Esophagus squamous epithelium (tissue), 4 donors: ENCODE data around the gene USP10.

Source experiments
- POLR2A ChIP-seq, 4 donors: fragments of 450-650 bp; IDR thresholded peaks; one replicate each; pipeline ENCODE4 v1.6.1; 2017; ENCODE audit warnings: antibody characterized with exemption in 4 of 4, mild to moderate bottlenecking in 4 of 4, moderate library complexity in 3 of 4
- TF ChIP-seq, protein P1 (sequence below), 6 experiments: fragments of 450-650 bp in 4 of 6; fragments of 200-600 bp in 2 of 6; sonication (generic) in 2 of 6; IDR thresholded peaks; one replicate each; pipeline ENCODE4 v1.5.1; 2016 to 2019; ENCODE audit warnings: antibody characterized with exemption in 6 of 6, mild to moderate bottlenecking in 4 of 6, moderate library complexity in 4 of 6

DNA sequence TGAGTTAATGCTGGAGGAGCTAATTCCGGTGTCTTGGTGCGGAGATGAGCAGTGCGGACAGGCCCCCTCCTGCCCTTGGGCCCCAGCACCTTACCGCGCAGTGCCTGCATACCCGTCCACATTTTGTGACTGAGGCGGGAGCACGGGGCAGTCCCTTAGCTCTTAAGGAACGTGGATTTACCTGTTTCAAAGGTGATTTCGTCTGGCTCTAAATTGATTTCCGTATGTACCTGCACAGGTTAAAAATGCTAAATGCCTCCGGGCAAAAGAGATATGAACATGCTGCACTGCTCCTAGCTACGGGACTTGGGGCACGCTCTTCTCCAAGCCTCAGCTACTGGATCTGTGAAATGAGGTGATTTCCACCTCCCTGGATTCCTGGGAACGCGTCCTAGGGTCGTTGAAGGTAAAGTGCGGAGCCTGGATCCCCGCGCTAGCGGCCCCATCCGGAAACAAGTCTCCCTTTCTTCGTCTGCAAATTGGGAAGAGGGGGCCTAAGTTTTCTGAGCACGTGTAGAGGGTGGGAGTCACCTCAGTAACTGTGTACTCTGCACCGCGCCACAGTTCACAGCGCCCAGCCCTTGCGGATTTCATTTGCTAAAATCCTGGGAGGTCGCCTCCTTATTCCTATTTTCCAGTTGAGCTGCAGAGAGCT lies 119.3 kb downstream of the USP10 start:
- TF ChIP-seq, protein P1, sequence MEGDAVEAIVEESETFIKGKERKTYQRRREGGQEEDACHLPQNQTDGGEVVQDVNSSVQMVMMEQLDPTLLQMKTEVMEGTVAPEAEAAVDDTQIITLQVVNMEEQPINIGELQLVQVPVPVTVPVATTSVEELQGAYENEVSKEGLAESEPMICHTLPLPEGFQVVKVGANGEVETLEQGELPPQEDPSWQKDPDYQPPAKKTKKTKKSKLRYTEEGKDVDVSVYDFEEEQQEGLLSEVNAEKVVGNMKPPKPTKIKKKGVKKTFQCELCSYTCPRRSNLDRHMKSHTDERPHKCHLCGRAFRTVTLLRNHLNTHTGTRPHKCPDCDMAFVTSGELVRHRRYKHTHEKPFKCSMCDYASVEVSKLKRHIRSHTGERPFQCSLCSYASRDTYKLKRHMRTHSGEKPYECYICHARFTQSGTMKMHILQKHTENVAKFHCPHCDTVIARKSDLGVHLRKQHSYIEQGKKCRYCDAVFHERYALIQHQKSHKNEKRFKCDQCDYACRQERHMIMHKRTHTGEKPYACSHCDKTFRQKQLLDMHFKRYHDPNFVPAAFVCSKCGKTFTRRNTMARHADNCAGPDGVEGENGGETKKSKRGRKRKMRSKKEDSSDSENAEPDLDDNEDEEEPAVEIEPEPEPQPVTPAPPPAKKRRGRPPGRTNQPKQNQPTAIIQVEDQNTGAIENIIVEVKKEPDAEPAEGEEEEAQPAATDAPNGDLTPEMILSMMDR (IDR thresholded peaks at IDR 0.05), result no peak
- no peak for TF ChIP-seq POLR2A (IDR thresholded peaks at IDR 0.05)
